HCT116 (cell line): ENCODE measurements around the gene CDK2. TPM values are rescaled to one million over a fixed set of nuclear protein-coding genes. Genes with fewer than 3 reads are reported as not detected.

Experiments
- ATAC-seq: fragments of 200-7000 bp; cut with Tn5 transposase; 2 replicates; pipeline ENCODE4 v1.9.1; 2020; ENCODE audit warnings: mild to moderate bottlenecking, moderate library complexity
- BruUV-seq: library from RNA; stranded (reverse); fragments of 400-500 nt; replicated peaks from 2 replicates; lab custom pipeline; 2021; lab: Mats Ljungman, UMichigan
- CTCF ChIA-PET: fragments of 300-600 bp; sonication (Branson Sonifier 250); formaldehyde crosslinking; loops from one replicate; lab custom pipeline; 2021; ENCODE audit warnings: antibody characterized with exemption; lab: Charles Lee
- POLR2A ChIA-PET: fragments of 300-600, 350-600 bp; sonication (Branson Sonifier 250); formaldehyde crosslinking; loops from one replicate; lab custom pipeline; 2021; ENCODE audit warnings: antibody characterized with exemption; lab: Charles Lee
- RAD21 ChIA-PET, 2 experiments: fragments of 300-600 bp; sonication (Branson Sonifier 250); formaldehyde crosslinking; loops; one replicate each; lab custom pipeline; 2023; ENCODE audit warnings: low total read pairs in 2 of 2; ENCODE audit not compliant: uncharacterized antibody in 2 of 2, unreplicated experiment in 2 of 2, low non-redundant PET in 1 of 2; lab: Charles Lee
- DNase-seq: peaks from one replicate; pipeline ENCODE4 v3.0.0-alpha.2; 2010; ENCODE audit warnings: low read depth, low spot score
- H2AFZ ChIP-seq: fragments of 200-600 bp; shearing (Covaris generic), sonication (generic); 2 replicates; pipeline ENCODE4 v1.6.1; 2017; ENCODE audit warnings: low read depth, mixed run types, mixed read lengths, antibody characterized with exemption, low read length; ENCODE audit not compliant: poor library complexity, severe bottlenecking
- H3K27ac ChIP-seq: 2 replicates; pipeline ENCODE4 v1.5.1; 2012; ENCODE audit warnings: low read depth, low read length
- H3K27me3 ChIP-seq: fragments of 200-600 bp; sonication (generic); 2 replicates; pipeline ENCODE4 v1.6.1; 2016; ENCODE audit warnings: mixed run types, low read length, mixed read lengths; ENCODE audit not compliant: insufficient read depth
- H3K36me3 ChIP-seq, 2 experiments: fragments of 200-500 bp in 1 of 2; fragments of 200-600 bp in 1 of 2; sonication (Bioruptor generic) in 1 of 2; sonication (generic) in 1 of 2; 2 replicates each; pipeline versions ENCODE4 v1.5.1 to v1.6.1; 2014 to 2016; ENCODE audit warnings: low read length in 2 of 2, inconsistent platforms in 1 of 2, mixed read lengths in 1 of 2, mixed run types in 1 of 2; ENCODE audit not compliant: insufficient read depth in 2 of 2, control insufficient read depth in 1 of 2
- H3K4me1 ChIP-seq, 2 experiments: fragments of 200-600 bp in 1 of 2; sonication (generic) in 1 of 2; 2 replicates each; pipeline versions ENCODE4 v1.5.1 to v1.6.1; 2012 to 2017; ENCODE audit warnings: low read length in 2 of 2, inconsistent platforms in 1 of 2, mild to moderate bottlenecking in 1 of 2, mixed read lengths in 1 of 2, mixed run types in 1 of 2, moderate library complexity in 1 of 2; ENCODE audit not compliant: insufficient read depth in 2 of 2, control insufficient read depth in 1 of 2
- H3K4me2 ChIP-seq: fragments of 200-600 bp; sonication (generic); 2 replicates; pipeline ENCODE4 v1.6.1; 2017; ENCODE audit warnings: mixed run types, low read length, mixed read lengths
- H3K4me3 ChIP-seq, 2 experiments: fragments of 200-600 bp in 1 of 2; sonication (generic) in 1 of 2; replicated peaks in 1 of 2; 2 replicates each; pipeline ENCODE4 v1.5.1; 2011 to 2016; ENCODE audit warnings: low read length in 2 of 2, control low read depth in 1 of 2, low read depth in 1 of 2, mild to moderate bottlenecking in 1 of 2, mixed read lengths in 1 of 2, mixed run types in 1 of 2
- H3K79me2 ChIP-seq: fragments of 200-600 bp; sonication (generic); 2 replicates; pipeline ENCODE4 v1.6.1; 2017; ENCODE audit warnings: mild to moderate bottlenecking, mixed run types, low read length, moderate library complexity, mixed read lengths; ENCODE audit not compliant: insufficient read depth
- H3K9ac ChIP-seq: fragments of 200-600 bp; sonication (generic); 2 replicates; pipeline ENCODE4 v1.6.1; 2016; ENCODE audit warnings: low read length, mixed read lengths
- H3K9me2 ChIP-seq: fragments of 200-600 bp; sonication (generic), shearing (Covaris generic); 2 replicates; pipeline ENCODE4 v1.6.1; 2017; ENCODE audit warnings: mixed run types, mild to moderate bottlenecking, moderate library complexity; ENCODE audit not compliant: insufficient read depth
- H3K9me3 ChIP-seq, 2 experiments: fragments of 200-500 bp in 1 of 2; fragments of 200-600 bp in 1 of 2; sonication (Bioruptor generic) in 1 of 2; sonication (generic) in 1 of 2; 2 replicates each; pipeline ENCODE4 v1.6.1; 2014 to 2017; ENCODE audit warnings: low read length in 2 of 2, mixed read lengths in 2 of 2, inconsistent platforms in 1 of 2, low read depth in 1 of 2, mild to moderate bottlenecking in 1 of 2, mixed run types in 1 of 2, moderate library complexity in 1 of 2; ENCODE audit not compliant: control insufficient read depth in 1 of 2, insufficient read depth in 1 of 2
- H4K20me1 ChIP-seq: fragments of 200-600 bp; sonication (generic), shearing (Covaris generic); 2 replicates; pipeline ENCODE4 v1.6.1; 2017; ENCODE audit warnings: mixed run types, mild to moderate bottlenecking, moderate library complexity; ENCODE audit not compliant: insufficient read depth
- ATF3 ChIP-seq: IDR thresholded peaks from 2 replicates; pipeline ENCODE4 v1.6.1; 2012
- CBX3 ChIP-seq: IDR thresholded peaks from 2 replicates; pipeline ENCODE4 v1.6.1; 2012; ENCODE audit warnings: low read depth
- CEBPB ChIP-seq: IDR thresholded peaks from 2 replicates; pipeline ENCODE4 v1.6.1; 2012; ENCODE audit warnings: low read depth
- CTCF ChIP-seq, 3 experiments: fragments of 200-600 bp in 1 of 3; sonication (generic) in 1 of 3; IDR thresholded peaks in 2 of 3; conservative IDR thresholded peaks in 1 of 3; 2 replicates each; pipeline ENCODE4 v1.5.1; 2012 to 2017; ENCODE audit warnings: low read depth in 2 of 3, low read length in 2 of 3, antibody characterized with exemption in 1 of 3, borderline replicate concordance in 1 of 3, control low read depth in 1 of 3, mild to moderate bottlenecking in 1 of 3, mixed read lengths in 1 of 3, mixed run types in 1 of 3, moderate library complexity in 1 of 3; ENCODE audit not compliant: insufficient read depth in 1 of 3
- EGR1 ChIP-seq: IDR thresholded peaks from 2 replicates; pipeline ENCODE4 v1.6.1; 2012; ENCODE audit warnings: low read depth
- ELF1 ChIP-seq: IDR thresholded peaks from 2 replicates; pipeline ENCODE4 v1.6.1; 2012; ENCODE audit warnings: low read depth, borderline replicate concordance
- EZH2 ChIP-seq: fragments of 200-600 bp; sonication (generic); IDR thresholded peaks from 2 replicates; pipeline ENCODE4 v1.6.1; 2017; ENCODE audit warnings: antibody characterized with exemption, mixed run types
- EZH2phosphoT487 ChIP-seq: fragments of 200-600 bp; IDR thresholded peaks from 2 replicates; pipeline ENCODE4 v1.6.1; 2018; ENCODE audit warnings: antibody characterized with exemption, borderline replicate concordance
- FOSL1 ChIP-seq: IDR thresholded peaks from 2 replicates; pipeline ENCODE4 v1.6.1; 2012; ENCODE audit warnings: low read depth
- JUND ChIP-seq: IDR thresholded peaks from 2 replicates; pipeline ENCODE4 v1.6.1; 2012
- MAX ChIP-seq: IDR thresholded peaks from 2 replicates; pipeline ENCODE4 v1.6.1; 2012
- POLR2A ChIP-seq: IDR thresholded peaks from 2 replicates; pipeline ENCODE4 v1.7.0; 2011; ENCODE audit warnings: borderline replicate concordance; ENCODE audit not compliant: insufficient read depth, insufficient read length; ENCODE audit errors: extremely low read depth
- POLR2AphosphoS5 ChIP-seq: IDR thresholded peaks from 2 replicates; pipeline ENCODE4 v1.6.1; 2011; ENCODE audit warnings: mild to moderate bottlenecking, low read depth, low read length, moderate library complexity
- RAD21 ChIP-seq: IDR thresholded peaks from 2 replicates; pipeline ENCODE4 v1.6.1; 2012; ENCODE audit warnings: low read depth, mild to moderate bottlenecking
- SIN3A ChIP-seq: IDR thresholded peaks from 2 replicates; pipeline ENCODE4 v1.6.1; 2012; ENCODE audit warnings: low read depth
- SP1 ChIP-seq: IDR thresholded peaks from 2 replicates; pipeline ENCODE4 v1.6.1; 2012; ENCODE audit warnings: low read depth
- SRF ChIP-seq: IDR thresholded peaks from 2 replicates; pipeline ENCODE4 v1.6.1; 2012; ENCODE audit warnings: low read depth
- TCF7L2 ChIP-seq: IDR thresholded peaks from 2 replicates; pipeline ENCODE4 v1.7.0; 2011; ENCODE audit warnings: borderline replicate concordance, inconsistent platforms; ENCODE audit not compliant: insufficient read depth, insufficient read length; ENCODE audit errors: extremely low read depth
- YY1 ChIP-seq: IDR thresholded peaks from 2 replicates; pipeline ENCODE4 v1.6.1; 2011; ENCODE audit warnings: low read length, low read depth, moderate library complexity, mild to moderate bottlenecking; ENCODE audit not compliant: insufficient replicate concordance; ENCODE audit errors: extremely low read depth
- ZBTB33 ChIP-seq: IDR thresholded peaks from 2 replicates; pipeline ENCODE4 v1.6.1; 2011; ENCODE audit warnings: mild to moderate bottlenecking, low read length, moderate library complexity; ENCODE audit not compliant: insufficient replicate concordance; ENCODE audit errors: extremely low read depth
- ZFX ChIP-seq: fragments of 450-650 bp; IDR thresholded peaks from 2 replicates; pipeline ENCODE4 v1.6.1; 2017
- ZNF274 ChIP-seq: fragments of 200-500 bp; sonication (Bioruptor generic); IDR thresholded peaks from 2 replicates; pipeline ENCODE4 v1.6.1; 2014; ENCODE audit warnings: mild to moderate bottlenecking, low read depth, low read length, inconsistent platforms
- intact Hi-C: fragments of 100-400 bp; cut with micrococcal nuclease; formaldehyde crosslinking; loops from 2 replicates; pipeline ENCODE4 v1.10.0; 2022
- total RNA-seq: library from RNA; stranded (reverse); gene quantifications from one replicate; pipeline ENCODE4 v1.2.1, GENCODE V29; 2021; ENCODE audit not compliant: unreplicated experiment

Gene CDK2
- total RNA-seq, 1 experiment from 2014 or later: 90.9 TPM

GRCh38 chr12:55955800-55956508 is 10.7 kb upstream of the CDK2 start:
- Histone ChIP-seq H3K36me3 (peaks cover 3 to 4% of the 10 kb centered on the region in 2 experiments; a peak in 1 of 4 replicates), H3K4me3 (0 out of 4 replicates have a peak overlapping the region, but pooled peaks of 1 of the 2 experiments have one; percentile 11), H3K9me2 (no peaks in the 10 kb centered on the region), H3K27me3 (no peaks in the 10 kb centered on the region), H2AFZ (no peak overlapping the region), H3K79me2 (no peaks in the 10 kb centered on the region), H3K27ac (peak overlapping the region; percentile 5), H3K4me2 (peak overlapping the region; percentile 74), H3K9me3 (no peaks in the 10 kb centered on the region), H3K4me1 (peaks cover 30 to 36% of the 10 kb centered on the region in 2 experiments), H4K20me1 (no peaks in the 10 kb centered on the region), H3K9ac (peak overlapping the region; percentile 24; the same call in 1 of the 2 replicates)
- ChIA-PET CTCF (interaction anchor here (1.1 to 1.5 kb wide), 3 partner anchors 16 to 40 kb away, joined by 3 to 4 read pairs (median 4); no protein-coding TSS in a partner anchor), POLR2A (no interaction called here), RAD21 (interaction anchor here in 1 of 2 experiments (0.7 kb wide), 1 partner anchor 40 kb away, joined by 6 read pairs; no protein-coding TSS in a partner anchor)
- intact Hi-C loops: no loop called here
- DNase-seq: peak; percentile 88
- no TSS peak for BruUV-seq
- ATAC-seq: peak; percentile 94
- TF ChIP-seq RAD21: peak; percentile 72
- peak; percentile 54; the same call in 1 of the 2 replicates for TF ChIP-seq POLR2AphosphoS5
- no peak for TF ChIP-seq EZH2
- no peak for TF ChIP-seq EZH2phosphoT487
- no peak for TF ChIP-seq ZNF274
- peak; percentile 24 for TF ChIP-seq YY1
- peak; percentile 81 for TF ChIP-seq SP1
- peak; percentile 94 for TF ChIP-seq FOSL1
- peak; percentile 95 for TF ChIP-seq JUND
- TF ChIP-seq ATF3: no peak
- TF ChIP-seq MAX: no peak; the same call in 1 of the 2 replicates
- TF ChIP-seq CEBPB: no peak
- TF ChIP-seq ZBTB33: no peak
- TF ChIP-seq TCF7L2: peak; percentile 97
- no peak for TF ChIP-seq ZFX
- TF ChIP-seq SIN3A: no peak
- TF ChIP-seq EGR1: no peak
- TF ChIP-seq CTCF (IDR thresholded peaks at IDR 0.05 in 2 of 3, conservative IDR thresholded peaks at IDR 0.05 in 1 of 3; ENCODE audit: borderline replicate concordance in 1 of 3, insufficient read depth in 1 of 3, low read depth in 2 of 3, low read length in 2 of 3): peak; percentile 40 to 87 (median 80); a peak in 5 of 6 replicates
- TF ChIP-seq SRF: no peak
- TF ChIP-seq CBX3: peak; percentile 75; the same call in 1 of the 2 replicates
- no peak for TF ChIP-seq ELF1
- no peak for TF ChIP-seq POLR2A
